BE2C (cell line): Measurements from ENCODE around the gene SLC25A21.

Experiments used
- DNase-seq: peaks from one replicate; pipeline ENCODE4 v3.0.0-alpha.2; 2020
- H3K27me3 ChIP-seq: fragments of 250-450 bp; sonication (Bioruptor Pico); 2 replicates; pipeline ENCODE4 v1.5.1; 2020; ENCODE audit warnings: mild to moderate bottlenecking
- H3K36me3 ChIP-seq: fragments of 250-450 bp; sonication (Bioruptor Pico); 2 replicates; pipeline ENCODE4 v1.5.1; 2020; ENCODE audit warnings: mild to moderate bottlenecking
- H3K4me1 ChIP-seq: fragments of 250-450 bp; sonication (Bioruptor Pico); 2 replicates; pipeline ENCODE4 v1.5.1; 2020
- H3K4me3 ChIP-seq: 2 replicates; pipeline ENCODE4 v1.5.1; 2011; ENCODE audit warnings: low read depth, low read length
- H3K9me3 ChIP-seq: fragments of 250-450 bp; sonication (Bioruptor Pico); 2 replicates; pipeline ENCODE4 v1.5.1; 2020
- TF ChIP-seq, protein P1 (sequence below): IDR thresholded peaks from 2 replicates; pipeline ENCODE4 v1.5.1; 2012; ENCODE audit warnings: mild to moderate bottlenecking, low read depth, low read length

SLC25A21 gene

DNA sequence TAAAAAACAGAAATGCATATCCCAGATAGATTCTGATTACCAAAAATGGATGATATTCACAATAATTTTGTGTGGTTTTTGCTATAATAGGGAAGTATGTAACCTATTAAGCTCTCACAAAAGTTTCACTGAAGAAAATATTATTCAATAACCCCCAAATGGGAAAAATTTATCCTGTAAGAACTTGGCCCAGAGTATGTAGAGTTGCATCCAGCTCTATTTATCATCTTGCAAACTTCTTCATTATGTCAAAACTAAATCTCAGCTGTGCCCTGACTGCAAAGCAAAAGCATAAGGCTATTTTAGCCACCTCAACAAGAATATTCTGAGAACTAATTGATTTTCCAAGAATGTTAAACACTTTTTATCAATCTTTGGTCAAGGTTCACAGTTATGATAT lies 311.6 kb downstream of the SLC25A21 start:
- DNase-seq, result no peak
- H3K4me1 ChIP-seq, result no peaks in the 10 kb centered on the region
- H3K4me3 ChIP-seq, result no peak overlapping the region
- no peaks in the 10 kb centered on the region for H3K9me3 ChIP-seq
- no peaks in the 10 kb centered on the region; the same call in 1 of the 2 replicates for H3K27me3 ChIP-seq
- no peaks in the 10 kb centered on the region for H3K36me3 ChIP-seq
- TF ChIP-seq, protein P1, sequence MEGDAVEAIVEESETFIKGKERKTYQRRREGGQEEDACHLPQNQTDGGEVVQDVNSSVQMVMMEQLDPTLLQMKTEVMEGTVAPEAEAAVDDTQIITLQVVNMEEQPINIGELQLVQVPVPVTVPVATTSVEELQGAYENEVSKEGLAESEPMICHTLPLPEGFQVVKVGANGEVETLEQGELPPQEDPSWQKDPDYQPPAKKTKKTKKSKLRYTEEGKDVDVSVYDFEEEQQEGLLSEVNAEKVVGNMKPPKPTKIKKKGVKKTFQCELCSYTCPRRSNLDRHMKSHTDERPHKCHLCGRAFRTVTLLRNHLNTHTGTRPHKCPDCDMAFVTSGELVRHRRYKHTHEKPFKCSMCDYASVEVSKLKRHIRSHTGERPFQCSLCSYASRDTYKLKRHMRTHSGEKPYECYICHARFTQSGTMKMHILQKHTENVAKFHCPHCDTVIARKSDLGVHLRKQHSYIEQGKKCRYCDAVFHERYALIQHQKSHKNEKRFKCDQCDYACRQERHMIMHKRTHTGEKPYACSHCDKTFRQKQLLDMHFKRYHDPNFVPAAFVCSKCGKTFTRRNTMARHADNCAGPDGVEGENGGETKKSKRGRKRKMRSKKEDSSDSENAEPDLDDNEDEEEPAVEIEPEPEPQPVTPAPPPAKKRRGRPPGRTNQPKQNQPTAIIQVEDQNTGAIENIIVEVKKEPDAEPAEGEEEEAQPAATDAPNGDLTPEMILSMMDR, result no peak

DNA sequence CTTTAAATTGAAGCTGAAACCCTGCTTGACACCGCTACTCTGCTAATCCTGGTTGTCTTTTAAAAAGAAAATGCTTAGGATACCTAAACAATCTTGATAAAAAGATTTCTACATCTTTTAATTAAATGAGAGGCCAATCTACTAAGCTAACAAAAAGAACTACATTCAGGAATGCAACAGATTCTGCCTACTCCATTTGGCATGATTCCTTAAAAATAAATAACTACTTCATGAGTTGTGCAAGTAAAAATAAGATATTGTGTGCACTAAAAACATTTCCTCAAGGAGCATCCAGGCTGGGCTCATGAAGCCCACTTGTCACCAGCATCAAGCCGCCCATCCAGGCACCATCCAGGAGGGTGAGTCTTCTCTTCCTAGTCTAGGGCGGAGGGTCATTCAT lies 313.3 kb downstream of the SLC25A21 start:
- DNase-seq, result no peak
- no peaks in the 10 kb centered on the region for H3K9me3 ChIP-seq
- no peak overlapping the region for H3K4me3 ChIP-seq
- H3K27me3 ChIP-seq, result no peaks in the 10 kb centered on the region; the same call in 1 of the 2 replicates
- no peaks in the 10 kb centered on the region for H3K36me3 ChIP-seq
- H3K4me1 ChIP-seq, result no peaks in the 10 kb centered on the region
- TF ChIP-seq, protein P1, result no peak

DNA sequence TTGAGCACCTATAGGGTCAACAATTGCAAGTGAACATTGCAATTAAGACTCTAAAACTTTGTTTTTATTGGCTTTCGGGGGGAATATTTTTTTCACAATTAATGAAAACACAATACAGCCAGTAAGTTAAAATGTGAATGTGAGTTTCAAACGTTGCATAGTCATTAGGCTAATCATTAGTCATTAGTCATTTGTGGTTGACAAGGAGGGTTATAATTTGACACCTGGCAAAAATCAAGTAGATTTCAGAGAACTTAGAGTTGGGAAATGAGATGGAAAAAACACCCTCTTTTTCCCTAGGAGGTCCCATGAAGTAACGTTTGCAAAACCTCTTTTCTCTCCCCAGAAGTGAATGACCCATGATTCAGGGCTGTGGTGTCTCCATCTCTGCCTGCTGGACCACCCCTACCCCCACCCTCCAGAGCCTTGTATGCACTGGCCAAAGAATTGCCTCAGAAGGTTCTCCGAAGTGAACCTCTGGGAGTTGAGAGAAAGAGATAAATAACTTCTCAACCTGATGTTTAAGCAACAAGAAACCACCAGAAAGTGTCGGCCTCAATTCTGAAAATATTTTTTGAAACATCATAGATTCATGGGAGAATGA lies 314.5 kb downstream of the SLC25A21 start:
- no peak overlapping the region for H3K4me3 ChIP-seq
- H3K9me3 ChIP-seq, result no peaks in the 10 kb centered on the region
- H3K4me1 ChIP-seq, result no peaks in the 10 kb centered on the region
- no peaks in the 10 kb centered on the region; the same call in 1 of the 2 replicates for H3K27me3 ChIP-seq
- no peaks in the 10 kb centered on the region for H3K36me3 ChIP-seq
- TF ChIP-seq, protein P1, result no peak
- DNase-seq, result no peak

DNA sequence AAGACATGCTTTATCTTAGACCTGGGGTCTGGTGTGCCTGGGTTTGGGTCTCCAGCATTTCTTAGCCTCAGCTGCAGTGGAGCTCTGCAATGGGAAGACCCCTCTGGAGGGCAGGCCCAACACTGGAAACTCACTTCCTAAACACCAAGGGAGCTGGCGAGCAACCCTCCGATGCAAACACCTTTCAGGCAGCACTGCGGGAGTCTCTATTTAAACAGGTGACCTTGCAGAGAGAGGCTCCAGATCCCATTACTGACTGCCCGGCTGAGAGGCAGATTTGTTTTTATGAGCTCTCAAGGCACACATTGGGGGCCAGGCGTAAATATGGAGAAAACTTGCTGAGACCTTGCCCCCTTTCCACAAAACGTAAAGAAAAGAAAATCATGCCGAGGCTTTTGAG lies 315.3 kb downstream of the SLC25A21 start:
- Histone ChIP-seq H3K27me3 (no peaks in the 10 kb centered on the region; the same call in 1 of the 2 replicates), H3K4me3 (no peak overlapping the region), H3K9me3 (no peaks in the 10 kb centered on the region), H3K36me3 (no peaks in the 10 kb centered on the region), H3K4me1 (no peaks in the 10 kb centered on the region)
- DNase-seq, result no peak
- TF ChIP-seq, protein P1, result no peak

DNA sequence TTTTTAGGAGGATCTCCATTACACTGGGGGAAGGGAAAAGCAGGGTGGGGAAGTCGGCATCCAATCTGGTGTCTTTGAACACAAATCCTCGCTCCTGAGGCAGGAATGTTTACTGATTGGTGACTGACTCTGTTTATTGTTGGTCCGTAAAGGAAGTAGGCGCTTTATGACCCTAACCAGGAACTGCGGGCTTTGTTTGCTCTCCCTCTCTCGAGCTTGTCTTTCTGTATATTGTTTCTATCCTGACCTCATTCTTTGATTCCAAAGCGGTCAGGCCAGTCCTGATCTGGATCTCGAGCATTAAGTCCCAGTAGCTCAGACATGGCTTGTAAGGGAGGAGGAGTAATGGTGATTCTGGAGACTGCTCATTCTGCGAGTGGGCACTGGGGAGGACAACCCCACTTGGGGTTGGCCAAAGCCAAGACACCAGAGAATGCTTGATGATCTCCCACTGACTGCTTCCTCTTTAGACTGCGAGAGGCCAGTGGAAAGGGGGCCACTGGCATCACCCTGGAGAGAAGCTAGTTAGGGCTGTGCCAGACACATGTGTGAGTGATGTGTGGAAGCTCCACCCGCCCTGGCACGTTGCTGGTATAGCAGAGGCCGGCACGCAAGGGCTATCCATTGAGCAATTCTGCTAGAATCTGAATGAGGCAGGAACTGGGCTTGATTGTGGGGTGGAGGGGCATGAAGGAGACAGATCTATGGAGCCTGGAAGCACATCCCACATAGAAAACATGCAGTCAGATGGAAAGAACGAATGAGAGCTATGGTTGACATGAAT lies 316.1 kb downstream of the SLC25A21 start:
- no peaks in the 10 kb centered on the region for H3K9me3 ChIP-seq
- DNase-seq, result no peak
- H3K4me3 ChIP-seq, result no peak overlapping the region
- TF ChIP-seq, protein P1, result no peak
- no peaks in the 10 kb centered on the region for H3K36me3 ChIP-seq
- no peaks in the 10 kb centered on the region; the same call in 1 of the 2 replicates for H3K27me3 ChIP-seq
- no peaks in the 10 kb centered on the region for H3K4me1 ChIP-seq

DNA sequence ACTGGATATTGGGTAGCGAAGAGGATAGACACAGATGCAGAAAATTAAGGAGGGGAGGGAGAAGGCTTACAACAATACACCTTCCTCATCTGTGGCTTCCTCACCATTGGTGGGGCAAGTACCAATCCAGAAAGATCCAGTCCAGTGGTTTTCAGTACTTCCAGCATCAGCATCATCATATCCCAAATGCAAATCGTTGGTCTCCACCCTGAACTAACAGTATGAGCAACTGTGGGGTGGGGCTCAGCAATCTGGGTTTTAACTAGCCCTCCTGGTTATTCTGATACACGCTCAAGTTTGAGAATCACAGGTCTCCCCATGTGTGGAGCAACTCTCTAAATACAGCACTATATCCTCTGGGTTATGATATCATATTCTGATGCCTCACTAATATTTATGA lies 317.0 kb downstream of the SLC25A21 start:
- TF ChIP-seq, protein P1, result no peak
- Histone ChIP-seq H3K27me3 (no peaks in the 10 kb centered on the region; the same call in 1 of the 2 replicates), H3K9me3 (no peaks in the 10 kb centered on the region), H3K36me3 (no peaks in the 10 kb centered on the region), H3K4me3 (no peak overlapping the region), H3K4me1 (no peaks in the 10 kb centered on the region)
- no peak for DNase-seq
